ENCODE data around the gene GLDC.
"Not testable (repeated sequence)": the region's sequence is repeated elsewhere in the genome, so short reads cannot be mapped to it uniquely, and the experiment has no call there.

GRCh38 chr9:6622784-6623183 lies 22.7 kb downstream of the GLDC start:
- not testable (repeated sequence) for TF ChIP-seq CTCF (IDR thresholded peaks at IDR 0.05); EZH2 (IDR thresholded peaks at IDR 0.05; ENCODE audit: borderline replicate concordance, insufficient read depth, low read depth, low read length, poor library complexity, severe bottlenecking)

Measured in B cell (primary cell).